HG02759 (cell line): ENCODE measurements around the gene PARP15.
"Not testable (repeated sequence)": the region's sequence is repeated elsewhere in the genome, so short reads cannot be mapped to it uniquely, and the experiment has no call there.

ENCODE experiments used
- ATAC-seq: cut with Tn5 transposase; IDR thresholded peaks from one replicate; pipeline ENCODE4 v1.9.1; 2021; ENCODE audit warnings: mild to moderate bottlenecking, moderate library complexity; ENCODE audit not compliant: unreplicated experiment

The PARP15 gene

DNA sequence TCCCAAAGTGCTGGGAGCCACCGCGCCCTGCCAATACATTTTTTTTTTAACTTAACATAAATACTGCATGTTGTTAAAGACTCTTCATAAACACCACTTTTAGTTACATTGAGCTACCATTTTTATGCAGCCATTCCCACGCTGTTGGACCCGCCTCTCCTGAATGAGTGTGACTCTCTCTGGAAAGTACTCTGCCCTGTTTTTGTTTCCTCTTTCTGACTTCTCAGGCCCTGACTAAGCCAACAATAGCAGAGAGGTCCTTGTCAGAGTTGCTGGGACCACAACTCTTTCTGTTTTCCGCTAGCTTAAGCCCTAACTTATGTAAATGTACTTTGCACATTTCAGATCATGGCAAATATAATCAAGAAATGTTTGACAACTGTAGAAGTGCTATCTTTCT, 35.2 kb downstream of the PARP15 start:
- ATAC-seq, result no peak

DNA sequence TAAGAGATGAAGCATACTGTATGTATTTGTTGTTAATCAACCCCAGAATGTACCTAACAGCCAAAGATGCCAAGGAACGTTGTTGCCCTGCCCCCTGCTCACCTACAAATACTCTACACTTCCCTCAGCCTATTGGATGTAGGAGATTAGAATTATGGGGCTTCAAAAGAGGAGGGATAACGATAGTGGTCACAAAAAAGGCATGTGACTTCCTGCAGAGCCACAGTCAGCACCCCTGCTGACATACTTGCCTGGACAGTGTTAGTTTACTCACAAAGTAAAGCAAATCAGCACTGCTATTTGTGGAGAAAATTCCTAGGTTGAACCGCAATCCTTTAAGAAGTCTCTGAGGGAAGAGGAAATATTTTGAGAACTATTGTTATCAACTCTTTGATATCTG, 37.9 kb downstream of the PARP15 start:
- no peak for ATAC-seq

DNA sequence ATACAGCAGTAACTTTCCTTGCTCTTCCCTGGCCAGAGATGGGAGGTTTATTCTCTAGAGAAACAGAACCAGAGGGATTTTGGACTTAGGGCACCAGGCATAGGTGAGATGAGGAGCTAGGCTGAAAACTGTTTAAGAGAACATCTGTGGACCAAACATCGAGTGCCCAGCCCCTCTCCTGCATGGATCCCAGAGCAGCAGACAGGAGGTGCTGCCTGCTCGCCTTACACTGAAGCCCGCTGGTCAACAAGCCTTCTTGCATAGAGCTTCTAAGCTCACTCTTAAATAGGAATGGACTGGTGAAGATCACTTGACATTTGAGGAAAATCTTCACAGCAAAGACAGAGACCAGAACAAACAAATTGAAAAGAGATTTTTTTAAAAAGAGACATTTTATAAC, 41.2 kb downstream of the PARP15 start:
- ATAC-seq, result no peak

DNA sequence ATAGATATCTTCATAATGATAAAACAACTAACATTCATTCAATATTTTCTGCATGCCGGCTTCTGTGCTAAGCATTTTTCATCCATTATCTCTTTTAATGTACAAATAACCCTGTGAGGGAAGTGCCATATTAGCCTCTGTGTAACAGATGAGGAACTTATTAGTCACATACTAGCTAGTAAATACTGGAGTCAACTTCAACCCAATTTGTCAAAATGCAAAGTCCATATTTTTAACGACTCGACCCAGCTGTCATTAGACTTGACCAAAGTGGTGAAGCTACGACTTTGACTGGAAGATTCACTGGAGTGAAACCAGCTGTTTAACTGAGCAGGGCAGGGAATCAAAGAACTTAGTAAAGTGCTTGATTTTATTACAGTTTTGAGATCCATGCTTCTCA, 41.6 kb downstream of the PARP15 start:
- no peak for ATAC-seq

DNA sequence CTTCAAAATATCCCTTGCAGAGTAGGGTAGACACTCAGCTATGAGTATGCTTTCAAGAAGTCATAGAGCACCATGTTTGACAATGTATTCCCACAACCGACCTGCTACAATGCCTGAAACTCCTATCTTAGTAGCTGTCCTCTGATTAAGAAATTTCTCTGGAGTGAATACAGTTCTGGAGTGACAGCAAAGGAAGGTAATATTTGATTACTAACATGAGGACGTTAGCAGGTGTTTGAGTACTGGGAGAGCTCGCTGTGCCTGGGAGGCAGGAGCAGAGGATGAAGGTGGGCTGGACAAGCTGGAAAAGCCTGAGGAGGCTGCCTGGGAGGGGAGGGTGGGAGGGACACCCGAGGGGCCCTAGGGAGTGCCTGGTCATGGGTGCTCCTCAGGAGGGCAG, 42.9 kb downstream of the PARP15 start:
- no peak for ATAC-seq

DNA sequence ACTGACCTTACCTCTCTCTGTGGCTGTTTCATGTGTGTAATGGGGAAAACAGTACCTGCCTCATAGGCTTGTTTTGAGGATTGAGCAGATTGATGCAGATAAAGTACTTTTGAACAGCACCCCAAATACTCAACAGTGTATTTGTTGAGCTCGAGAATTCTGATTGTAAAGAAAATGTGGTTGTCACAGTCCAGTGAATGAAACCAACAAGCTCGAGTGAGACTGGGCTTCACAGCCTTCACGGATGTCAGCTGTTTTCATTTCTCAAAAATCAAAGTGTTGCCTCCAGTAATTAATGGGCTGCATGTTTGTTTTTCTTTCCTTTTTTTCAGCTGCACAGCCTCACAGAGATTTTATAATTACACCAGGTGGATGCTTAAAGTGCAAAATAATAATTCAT, 43.7 kb downstream of the PARP15 start:
- ATAC-seq, result peak; percentile 53

DNA sequence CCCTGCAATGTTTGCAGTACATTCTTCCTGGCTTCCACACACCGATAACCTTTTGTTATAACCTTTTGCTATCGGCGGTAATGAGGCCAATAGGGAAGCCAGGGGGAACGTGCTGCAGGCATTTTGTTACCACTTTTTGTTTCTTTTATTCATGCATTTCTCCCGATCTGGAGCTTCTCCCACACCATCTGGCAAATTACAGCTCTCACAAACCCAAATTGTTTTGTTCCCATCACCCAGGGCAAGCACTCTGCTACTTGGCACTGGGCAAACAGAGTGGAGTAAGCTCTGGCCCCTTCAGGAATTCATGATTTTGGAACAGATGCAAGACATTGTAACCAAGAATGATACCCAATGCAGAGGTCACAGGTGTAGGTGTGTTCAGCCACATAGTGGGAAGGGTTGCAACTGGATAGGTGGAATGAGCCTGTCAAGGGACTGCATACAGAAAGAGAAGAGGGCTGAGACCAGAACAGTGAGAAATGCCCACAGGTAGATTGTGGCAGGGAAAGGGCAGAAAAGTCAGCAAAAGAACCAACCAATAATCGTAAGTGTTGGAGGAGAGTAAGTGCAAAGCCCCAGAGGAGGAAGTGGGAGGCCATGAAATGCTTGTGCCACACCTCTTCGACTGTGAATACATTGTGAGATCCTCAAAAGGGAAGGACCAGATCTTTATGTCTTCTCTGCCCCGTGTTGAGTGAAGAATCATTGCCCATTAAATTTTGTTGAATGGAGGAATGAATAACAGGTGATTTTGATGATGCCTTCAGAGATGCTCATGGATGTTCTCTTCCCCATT, 45.8 kb downstream of the PARP15 start:
- ATAC-seq, result no peak

DNA sequence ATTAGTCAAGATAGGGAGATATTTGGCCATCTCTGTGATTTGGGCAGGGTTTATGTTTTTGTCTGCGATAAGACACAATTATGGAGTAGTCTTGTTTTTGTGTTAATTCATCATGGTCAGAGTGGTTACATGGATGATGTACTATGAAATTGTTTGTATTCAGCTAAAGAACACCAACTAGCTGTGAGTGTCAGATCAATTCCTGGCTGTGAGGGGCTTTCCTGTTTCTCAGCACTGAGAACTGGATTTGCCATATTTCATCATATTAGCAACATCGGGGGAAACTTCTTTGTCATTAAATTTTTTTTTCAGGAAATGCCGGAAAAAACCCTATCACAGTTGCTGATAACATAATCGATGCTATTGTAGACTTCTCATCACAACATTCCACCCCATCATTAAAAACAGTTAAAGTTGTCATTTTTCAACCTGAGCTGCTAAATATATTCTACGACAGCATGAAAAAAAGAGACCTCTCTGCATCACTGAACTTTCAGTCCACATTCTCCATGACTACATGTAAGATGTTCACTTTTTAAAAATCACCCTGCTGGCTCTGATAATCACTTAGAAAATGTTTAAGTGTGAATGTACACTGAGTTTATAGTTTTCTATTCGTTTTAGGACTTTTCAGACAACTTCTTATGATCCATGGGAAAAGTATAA, 49.2 kb downstream of the PARP15 start:
- no peak for ATAC-seq

DNA sequence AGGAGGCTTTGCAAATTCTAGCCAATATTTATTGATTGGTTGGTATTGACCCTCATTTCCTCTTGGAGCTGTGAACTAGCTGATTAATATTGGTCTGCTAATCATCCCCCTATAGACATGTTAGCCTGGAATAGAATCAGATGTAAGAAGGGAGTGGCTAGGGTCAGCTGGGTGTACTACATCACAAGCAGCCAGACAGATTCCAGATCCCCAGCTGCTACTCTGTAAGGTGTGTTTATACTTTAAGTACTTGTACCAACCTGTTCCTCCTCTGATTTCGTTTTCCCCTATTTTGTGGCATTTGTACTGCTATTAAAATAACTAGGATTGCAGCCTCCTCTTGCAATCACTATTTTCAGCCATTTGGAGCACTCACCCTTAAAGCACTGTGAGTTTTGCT, 49.9 kb downstream of the PARP15 start:
- no peak for ATAC-seq

DNA sequence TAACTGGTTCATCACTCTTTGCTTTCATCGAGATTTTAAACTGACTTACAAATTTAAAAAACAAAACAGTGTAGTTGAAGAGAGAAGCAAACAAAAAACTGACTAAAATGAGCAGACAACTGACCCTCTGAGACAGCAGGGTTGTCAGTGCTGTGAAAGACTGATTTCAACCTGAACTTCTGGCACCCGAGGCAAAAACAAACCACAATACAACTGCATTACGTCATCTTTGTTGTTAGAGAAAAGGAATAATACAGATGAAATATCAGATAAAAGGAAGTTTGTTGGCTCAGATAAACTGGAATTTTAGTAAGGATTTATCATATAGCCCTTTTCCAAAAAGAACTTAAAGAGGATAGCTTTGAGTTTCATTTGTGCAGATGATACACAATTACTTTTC, 51.1 kb downstream of the PARP15 start:
- no peak for ATAC-seq

DNA sequence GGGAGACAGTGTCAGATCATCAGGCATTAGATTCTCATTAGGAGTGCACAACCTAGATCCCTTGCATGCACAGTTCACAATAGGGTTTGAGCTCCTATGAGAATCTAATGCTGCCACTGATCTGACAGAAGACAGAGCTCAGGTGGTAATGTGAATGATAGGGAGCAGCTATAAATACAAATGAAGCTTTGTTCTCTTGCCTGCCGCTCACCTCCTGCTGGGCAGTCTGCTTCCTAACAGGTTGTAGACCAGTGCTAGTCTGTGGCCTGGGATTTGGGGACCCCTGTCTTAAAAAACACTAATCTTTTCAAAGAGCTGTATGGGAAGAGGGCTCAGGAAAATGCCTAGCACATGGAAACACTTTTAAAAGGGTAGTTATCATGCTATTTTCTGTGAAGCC, 52.3 kb downstream of the PARP15 start:
- ATAC-seq, result no peak

DNA sequence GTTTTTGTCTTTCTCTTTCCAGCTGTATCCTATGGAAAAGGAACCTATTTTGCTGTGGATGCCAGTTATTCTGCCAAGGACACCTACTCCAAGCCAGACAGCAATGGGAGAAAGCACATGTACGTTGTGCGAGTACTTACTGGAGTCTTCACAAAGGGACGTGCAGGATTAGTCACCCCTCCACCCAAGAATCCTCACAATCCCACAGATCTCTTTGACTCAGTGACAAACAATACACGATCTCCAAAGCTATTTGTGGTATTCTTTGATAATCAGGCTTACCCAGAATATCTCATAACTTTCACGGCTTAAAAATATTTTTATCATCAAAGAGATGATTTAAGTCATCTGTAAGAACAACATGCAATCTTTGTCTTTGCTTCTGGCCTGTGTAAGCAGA, 58.3 kb downstream of the PARP15 start:
- no peak for ATAC-seq

DNA sequence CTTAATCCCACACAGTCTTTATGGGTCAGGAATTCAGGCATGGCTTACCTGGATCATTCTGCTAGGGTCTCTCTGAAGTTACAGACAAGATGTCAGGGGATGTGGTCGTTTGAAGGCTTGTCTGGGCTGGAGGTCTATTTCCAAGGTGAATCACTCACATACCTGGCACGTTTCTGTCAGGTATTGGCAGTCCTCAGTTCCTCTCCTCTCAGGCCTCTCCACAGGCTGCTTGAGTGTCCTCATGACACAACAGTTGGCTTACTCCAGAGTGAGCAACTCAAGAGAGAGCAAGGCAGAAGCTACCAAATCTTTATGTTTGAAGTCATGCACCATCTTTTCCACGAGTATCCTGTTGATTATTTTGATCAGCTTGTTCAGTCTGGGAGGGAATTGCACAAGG, 59.2 kb downstream of the PARP15 start:
- ATAC-seq, result no peak

DNA sequence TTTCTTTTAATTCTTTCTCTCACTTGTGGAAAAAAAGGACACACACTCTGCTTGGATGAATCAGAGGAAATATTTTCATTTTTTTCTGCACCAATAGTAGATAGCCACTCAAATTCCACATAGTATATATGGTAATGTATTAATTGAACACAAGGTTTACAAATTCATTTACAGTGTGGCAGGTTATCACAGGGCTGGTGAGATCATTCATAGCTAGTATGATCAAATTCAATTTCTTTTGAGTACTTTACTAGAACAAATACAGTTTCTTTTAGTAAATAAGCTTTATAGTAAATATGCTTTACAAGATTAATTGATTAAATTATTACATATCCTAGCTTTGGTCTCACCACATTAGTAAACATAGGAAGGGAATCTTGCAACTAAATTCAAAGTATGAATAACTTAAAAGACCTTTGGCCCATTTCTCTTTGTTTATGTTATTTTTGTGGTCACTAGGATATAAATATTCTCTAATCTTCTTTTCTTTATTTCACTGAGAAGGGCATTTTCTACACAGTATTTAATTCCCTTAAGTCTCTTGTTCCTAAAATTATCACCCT, 63.1 kb downstream of the PARP15 start:
- ATAC-seq, result no peak

DNA sequence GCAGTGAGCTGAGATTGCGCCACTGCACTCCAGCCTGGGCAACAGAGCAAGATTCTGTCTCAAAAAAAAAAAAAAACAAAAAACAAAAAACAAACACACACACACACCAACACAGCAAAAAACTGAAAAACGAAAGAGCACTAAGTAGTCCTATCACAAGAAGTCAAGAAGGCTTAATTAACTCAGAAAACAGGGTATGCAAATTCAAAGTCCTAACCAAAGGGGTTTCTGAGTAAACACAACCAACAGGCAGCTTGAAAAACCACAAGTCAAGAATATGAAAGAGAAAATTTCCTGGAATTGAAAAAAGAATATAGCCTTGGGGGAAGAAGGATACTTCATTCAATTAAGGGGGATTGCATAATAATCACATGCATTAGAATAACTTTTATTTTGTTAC, 65.5 kb downstream of the PARP15 start:
- ATAC-seq, result peak; percentile 71

DNA sequence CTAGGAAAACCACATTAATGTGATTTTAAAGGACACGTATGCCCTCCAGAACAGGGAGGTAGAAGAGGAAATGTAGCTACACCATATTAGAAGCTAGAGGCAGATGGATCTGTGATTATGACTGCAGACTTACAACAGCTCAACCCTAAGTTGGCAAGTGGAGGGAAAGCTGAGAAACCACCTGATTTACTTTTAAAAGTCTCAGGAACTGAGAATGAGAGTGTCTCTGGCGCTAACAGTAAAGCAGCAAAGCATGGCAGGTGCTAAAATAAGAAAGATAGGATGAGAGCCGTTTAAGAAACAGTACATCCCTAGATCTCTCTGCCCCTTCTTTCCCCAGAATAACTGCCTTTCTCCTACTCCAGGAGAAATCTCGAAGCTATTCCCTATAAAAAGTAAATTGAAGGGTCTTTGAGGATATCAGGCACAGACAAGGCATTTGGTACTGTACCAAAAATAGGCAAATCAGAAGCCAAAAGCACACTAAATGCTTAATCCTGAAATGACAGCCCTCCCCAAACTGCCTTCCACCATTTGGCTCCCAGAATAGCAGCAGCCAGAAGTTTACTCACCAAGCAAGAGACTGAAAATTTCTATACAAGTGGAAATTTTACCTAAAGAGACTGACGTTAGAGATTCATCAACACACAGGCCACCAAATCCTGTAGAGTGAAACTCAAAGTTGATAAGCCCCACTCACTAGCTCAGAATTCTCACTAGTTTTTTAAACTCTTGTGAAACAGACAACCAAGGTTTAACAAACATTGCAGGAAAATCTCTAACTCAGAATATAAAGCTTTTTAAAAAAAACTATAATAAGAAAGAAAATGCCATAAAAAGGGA, 68.9 kb downstream of the PARP15 start:
- ATAC-seq, result no peak

DNA sequence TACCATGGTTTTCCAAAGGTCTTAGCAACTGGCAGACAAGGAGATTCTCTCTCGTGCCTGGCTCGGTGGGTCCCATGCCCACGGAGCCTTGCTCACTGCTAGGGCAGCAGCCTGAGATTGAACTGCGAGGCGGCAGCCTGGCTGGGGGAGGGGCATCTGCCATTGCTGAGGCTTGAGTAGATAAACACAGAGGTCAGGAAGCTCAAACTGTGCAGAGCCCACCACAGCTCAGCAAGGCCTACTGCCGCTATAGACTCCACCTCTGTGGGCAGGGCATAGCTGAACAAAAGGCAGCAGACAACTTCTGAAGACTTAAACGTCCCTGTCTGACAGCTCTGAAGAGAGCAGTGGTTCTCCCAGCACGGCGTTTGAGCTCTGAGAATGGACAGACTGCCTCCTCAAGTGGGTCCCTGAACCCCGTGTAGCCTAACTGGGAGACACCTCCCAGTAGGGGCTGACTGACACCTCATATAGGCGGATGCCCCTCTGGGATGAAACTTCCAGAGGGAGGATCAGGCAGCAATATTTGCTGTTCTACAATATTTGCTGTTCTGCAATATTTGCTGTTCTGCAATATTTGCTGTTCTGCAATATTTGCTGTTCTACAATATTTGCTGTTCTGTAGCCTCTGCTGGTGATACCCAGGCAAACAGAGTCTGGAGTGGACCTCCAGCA, 73.9 kb downstream of the PARP15 start:
- not testable (repeated sequence) for ATAC-seq

DNA sequence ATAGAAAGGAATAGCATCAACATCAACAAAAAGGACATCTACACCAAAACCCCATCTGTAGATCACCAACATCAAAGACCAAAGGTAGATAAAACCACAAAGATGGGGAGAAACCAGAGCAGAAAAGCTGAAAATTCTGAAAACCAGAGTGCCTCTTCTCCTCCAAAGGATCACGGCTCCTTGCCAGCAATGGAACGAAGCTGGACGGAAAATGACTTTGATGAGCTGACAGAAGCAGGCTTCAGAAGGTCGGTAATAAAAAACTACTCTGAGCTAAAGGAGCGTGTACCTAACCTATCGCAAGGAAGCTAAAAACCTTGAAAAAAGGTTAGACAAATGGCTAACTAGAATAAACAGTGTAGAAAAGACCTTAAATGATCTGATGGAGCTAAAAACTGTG, 74.5 kb downstream of the PARP15 start:
- ATAC-seq, result not testable (repeated sequence)

DNA sequence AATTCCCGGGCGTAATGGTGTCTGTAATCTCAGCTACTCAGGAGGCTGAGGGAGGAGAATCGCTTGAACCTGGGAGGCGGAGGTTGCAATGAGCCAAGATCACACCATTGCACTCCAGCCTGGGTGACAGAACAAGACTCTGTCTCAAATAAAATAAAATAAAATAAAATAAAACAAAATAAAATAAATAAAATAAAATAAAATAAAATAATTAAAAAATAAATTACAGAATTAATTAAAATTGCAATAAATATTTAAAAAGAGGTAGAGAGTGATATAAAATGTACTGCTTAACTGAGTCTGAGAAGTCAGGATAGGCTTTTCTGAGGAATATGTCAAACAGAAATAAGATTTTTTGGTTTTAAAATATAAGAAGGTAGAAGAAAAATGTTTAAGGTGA, 80.9 kb downstream of the PARP15 start:
- ATAC-seq, result not testable (repeated sequence)

DNA sequence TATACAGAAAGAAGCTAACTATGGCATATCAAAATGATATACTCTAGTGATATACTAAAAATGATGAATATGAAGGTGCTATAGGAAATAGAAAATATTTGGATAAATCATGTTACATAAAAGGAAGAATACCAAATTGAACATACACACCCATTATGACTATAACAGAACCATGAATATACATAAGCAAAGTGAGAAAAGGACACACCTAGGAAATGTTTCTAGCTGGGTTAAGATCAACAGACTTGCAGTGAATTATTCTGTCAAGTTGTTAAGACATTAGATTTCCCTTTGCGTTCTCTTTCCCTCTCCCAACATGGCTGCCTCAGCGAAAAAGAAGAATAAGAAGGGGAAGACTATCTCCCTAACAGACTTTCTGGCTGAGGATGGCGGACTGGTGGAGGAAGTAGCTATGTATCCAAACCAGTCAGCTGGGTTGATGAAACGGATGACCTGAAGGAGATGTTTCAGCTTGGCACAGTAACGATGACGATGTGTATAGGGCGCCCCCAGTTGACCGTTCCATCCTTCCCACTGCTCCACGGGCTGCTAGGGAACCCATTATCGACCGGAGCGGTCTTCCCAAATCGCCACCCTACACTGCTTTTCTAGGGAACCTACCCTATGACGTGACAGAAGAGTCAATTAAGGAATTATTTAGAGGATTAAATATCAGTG, 83.0 kb downstream of the PARP15 start:
- no peak for ATAC-seq
